Measurements from ENCODE around the gene OAF.

The OAF gene

DNA sequence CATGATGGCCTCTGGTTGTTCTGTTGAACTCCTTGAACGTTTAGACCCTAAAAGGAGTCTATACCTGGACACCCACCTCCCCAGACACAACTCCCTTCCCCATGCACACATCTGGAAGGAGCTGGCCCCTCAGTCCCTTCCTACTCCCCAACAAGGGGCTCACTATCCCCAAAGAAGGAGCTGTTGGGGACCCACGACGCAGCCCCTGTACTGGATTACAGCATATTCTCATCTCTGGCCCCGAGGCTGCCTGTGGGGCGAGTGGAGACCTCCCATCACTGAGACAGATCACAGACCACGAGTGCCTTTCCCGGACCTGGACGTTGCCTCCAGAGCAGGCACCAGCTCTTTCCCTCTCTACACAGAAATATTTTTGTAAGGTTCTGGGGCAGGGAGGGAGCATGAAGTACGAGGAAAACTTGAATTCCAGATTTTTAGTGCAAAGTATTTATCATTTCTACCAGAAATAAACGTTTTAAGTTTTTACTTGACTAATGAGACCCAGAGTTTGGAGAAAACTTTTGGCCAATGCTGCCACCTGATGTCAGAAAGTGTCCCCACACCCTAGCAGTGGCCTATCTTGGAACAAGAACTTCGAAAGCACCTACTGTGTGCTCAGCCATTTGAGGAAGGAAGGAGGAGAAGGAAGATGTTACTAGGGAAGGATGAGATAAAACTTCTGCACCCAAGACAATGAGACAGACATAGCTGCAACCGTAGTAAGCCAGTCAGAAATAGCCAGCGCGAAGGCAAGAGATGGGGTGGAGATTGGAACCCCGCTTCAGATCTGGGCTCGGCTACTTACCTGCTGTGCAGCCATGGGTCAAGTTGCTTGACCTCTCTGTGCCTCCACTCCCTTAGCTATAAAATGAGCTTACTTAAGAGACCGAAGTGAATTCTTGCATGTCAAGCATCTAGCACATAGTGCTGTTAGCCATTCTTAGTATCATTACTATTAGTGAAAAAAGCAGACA, 18.9 kb downstream of the OAF start:
- peaks cover 10% of the 10 kb centered on the region for H3K27me3 ChIP-seq (ENCODE audit: control insufficient read depth, low read length)
- TF ChIP-seq EZH2phosphoT487 (IDR thresholded peaks at IDR 0.05; ENCODE audit: borderline replicate concordance, low read length), result no peak
- peak; percentile 67 for TF ChIP-seq CTCF (IDR thresholded peaks at IDR 0.05; ENCODE audit: low read depth, low read length, poor library complexity, severe bottlenecking)
- no peaks in the 10 kb centered on the region for H3K9me2 ChIP-seq (replicated peaks; ENCODE audit: control insufficient read depth, low read length)
- H3K4me2 ChIP-seq (ENCODE audit: low read length), result no peak overlapping the region
- no peaks in the 10 kb centered on the region for H3F3A ChIP-seq (ENCODE audit: control insufficient read depth, insufficient read depth)
- no peak overlapping the region for H3K4me3 ChIP-seq (ENCODE audit: low read length)
- H3K4me1 ChIP-seq (ENCODE audit: control insufficient read depth, low read length), result no peaks in the 10 kb centered on the region
- no peaks in the 10 kb centered on the region for H3K9me3 ChIP-seq (ENCODE audit: control insufficient read depth, insufficient read depth, low read length)
- H4K20me1 ChIP-seq (ENCODE audit: control insufficient read depth, insufficient read depth, low read depth, low read length), result no peaks in the 10 kb centered on the region
- no peaks in the 10 kb centered on the region for H3K79me2 ChIP-seq (ENCODE audit: control insufficient read depth, low read length)
- no peaks in the 10 kb centered on the region for H3K36me3 ChIP-seq (ENCODE audit: control insufficient read depth, low read length)
- H3K27ac ChIP-seq (ENCODE audit: low read depth, low read length), result no peak overlapping the region

DNA sequence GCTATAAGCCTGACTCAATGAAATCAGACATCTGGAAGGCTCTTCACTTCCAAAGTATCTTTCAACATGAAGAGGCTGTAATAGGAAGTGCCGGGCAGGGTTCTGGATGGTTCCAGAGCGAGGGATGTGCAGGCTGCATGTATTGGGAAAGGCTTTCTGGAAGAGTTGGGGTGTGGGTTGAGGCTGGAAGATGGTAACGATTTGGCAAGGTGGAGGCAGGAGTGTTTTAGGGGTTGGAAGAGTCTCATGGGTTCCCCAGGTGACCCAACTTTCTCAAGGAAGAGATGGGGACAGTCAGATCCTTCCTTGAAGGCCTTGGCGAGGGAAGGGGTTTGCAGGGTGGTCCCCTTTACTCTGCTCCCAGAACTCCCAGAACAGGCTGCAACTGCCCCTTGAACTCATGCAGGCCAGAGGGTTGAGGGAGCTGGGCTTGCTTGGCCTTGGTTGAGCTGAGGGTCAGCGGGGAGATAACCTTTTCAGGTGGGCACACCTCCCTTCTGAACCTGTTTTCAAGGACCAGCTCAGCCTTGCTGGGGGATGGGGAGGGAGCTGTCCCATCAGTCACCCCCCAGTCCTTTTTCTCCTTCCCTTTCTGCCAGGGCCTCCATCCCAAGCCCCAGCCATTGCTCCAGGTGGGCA, 19.7 kb downstream of the OAF start:
- TF ChIP-seq EZH2phosphoT487 (IDR thresholded peaks at IDR 0.05; ENCODE audit: borderline replicate concordance, low read length) (no peak), CTCF (IDR thresholded peaks at IDR 0.05; ENCODE audit: low read depth, low read length, poor library complexity, severe bottlenecking) (no peak)
- H3F3A ChIP-seq (ENCODE audit: control insufficient read depth, insufficient read depth), result no peaks in the 10 kb centered on the region
- no peaks in the 10 kb centered on the region for H3K4me1 ChIP-seq (ENCODE audit: control insufficient read depth, low read length)
- H3K36me3 ChIP-seq (ENCODE audit: control insufficient read depth, low read length), result no peaks in the 10 kb centered on the region
- no peak overlapping the region for H3K27ac ChIP-seq (ENCODE audit: low read depth, low read length)
- H3K4me2 ChIP-seq (ENCODE audit: low read length), result no peak overlapping the region
- H3K27me3 ChIP-seq (ENCODE audit: control insufficient read depth, low read length), result peaks cover 8% of the 10 kb centered on the region
- no peak overlapping the region for H3K4me3 ChIP-seq (ENCODE audit: low read length)
- no peaks in the 10 kb centered on the region for H3K79me2 ChIP-seq (ENCODE audit: control insufficient read depth, low read length)
- no peaks in the 10 kb centered on the region for H3K9me2 ChIP-seq (replicated peaks; ENCODE audit: control insufficient read depth, low read length)
- no peaks in the 10 kb centered on the region for H4K20me1 ChIP-seq (ENCODE audit: control insufficient read depth, insufficient read depth, low read depth, low read length)
- no peaks in the 10 kb centered on the region for H3K9me3 ChIP-seq (ENCODE audit: control insufficient read depth, insufficient read depth, low read length)

DNA sequence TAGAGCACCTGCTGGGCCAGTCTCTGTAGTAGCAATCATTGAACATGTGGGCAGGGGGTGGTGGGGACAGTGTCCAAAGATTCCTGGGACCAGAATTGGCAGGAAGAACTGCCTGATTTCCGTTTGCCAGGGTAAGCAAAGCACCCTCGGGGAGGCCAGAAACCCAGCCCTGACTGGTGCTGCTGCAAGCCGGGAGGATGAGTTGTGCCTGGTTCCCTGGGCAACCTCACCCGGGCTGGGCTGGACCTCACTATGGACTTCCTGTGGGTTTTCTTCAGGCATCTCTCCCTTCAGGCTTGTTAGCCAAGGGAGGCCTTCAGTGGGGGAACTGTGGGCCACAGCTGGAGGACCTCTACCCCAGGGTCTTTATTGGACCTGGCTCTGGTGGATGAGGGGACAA, 21.1 kb downstream of the OAF start:
- no peaks in the 10 kb centered on the region for H4K20me1 ChIP-seq (ENCODE audit: control insufficient read depth, insufficient read depth, low read depth, low read length)
- H3K4me1 ChIP-seq (ENCODE audit: control insufficient read depth, low read length), result peaks cover 8% of the 10 kb centered on the region
- H3K4me3 ChIP-seq (ENCODE audit: low read length), result no peak overlapping the region
- H3K36me3 ChIP-seq (ENCODE audit: control insufficient read depth, low read length), result no peaks in the 10 kb centered on the region
- H3K79me2 ChIP-seq (ENCODE audit: control insufficient read depth, low read length), result no peaks in the 10 kb centered on the region
- H3K9me3 ChIP-seq (ENCODE audit: control insufficient read depth, insufficient read depth, low read length), result no peaks in the 10 kb centered on the region
- no peaks in the 10 kb centered on the region for H3K9me2 ChIP-seq (replicated peaks; ENCODE audit: control insufficient read depth, low read length)
- no peak overlapping the region for H3K27ac ChIP-seq (ENCODE audit: low read depth, low read length)
- no peak for TF ChIP-seq EZH2phosphoT487 (IDR thresholded peaks at IDR 0.05; ENCODE audit: borderline replicate concordance, low read length)
- TF ChIP-seq CTCF (IDR thresholded peaks at IDR 0.05; ENCODE audit: low read depth, low read length, poor library complexity, severe bottlenecking), result no peak
- H3K4me2 ChIP-seq (ENCODE audit: low read length), result no peak overlapping the region
- peaks cover 9% of the 10 kb centered on the region for H3K27me3 ChIP-seq (ENCODE audit: control insufficient read depth, low read length)
- no peaks in the 10 kb centered on the region for H3F3A ChIP-seq (ENCODE audit: control insufficient read depth, insufficient read depth)

Data from DOHH2 (cell line).